Ovary (tissue), 9 donors: ENCODE measurements around the gene MLF2. TPM values are rescaled to one million over a fixed set of nuclear protein-coding genes. Genes with fewer than 3 reads are reported as not detected.

Source experiments
- DNase-seq, 5 donors: peaks; one replicate each; pipeline ENCODE4 v3.0.0-alpha.2; 2019 to 2020
- H3K27ac ChIP-seq, 2 donors: fragments of 200-600 bp; one replicate each; pipeline versions ENCODE4 v1.5.1 to v1.8.0; 2019 to 2022
- H3K27me3 ChIP-seq: fragments of 200-600 bp; one replicate; pipeline ENCODE4 v1.8.0; 2022
- H3K36me3 ChIP-seq: fragments of 200-600 bp; sonication (generic); one replicate; pipeline ENCODE4 v1.5.1; 2019
- H3K4me1 ChIP-seq: one replicate; pipeline ENCODE4 v1.8.1; 2013; ENCODE audit warnings: mild to moderate bottlenecking, moderate library complexity; ENCODE audit not compliant: insufficient read depth
- H3K4me3 ChIP-seq: fragments of 200-600 bp; sonication (generic); one replicate; pipeline ENCODE4 v1.5.1; 2017
- H3K9me3 ChIP-seq, 2 donors: fragments of 200-600 bp in 1 of 2; sonication (generic) in 1 of 2; one replicate each; pipeline versions ENCODE4 v1.5.1 to v1.8.1; 2013 to 2019; ENCODE audit warnings: mild to moderate bottlenecking in 1 of 2, moderate library complexity in 1 of 2
- EP300 ChIP-seq: sonication (generic); formaldehyde crosslinking; IDR thresholded peaks from one replicate; pipeline ENCODE4 v1.6.1; 2017; ENCODE audit warnings: antibody characterized with exemption
- POLR2A ChIP-seq: fragments of 450-650 bp; IDR thresholded peaks from one replicate; pipeline ENCODE4 v1.6.1; 2017; ENCODE audit warnings: antibody characterized with exemption, mild to moderate bottlenecking, moderate library complexity
- WGBS, 3 donors: extraction: QIAGEN DNeasy Blood & Tissue Kit in 1 of 3; methylation state at CpG; one replicate each; pipeline versions ENCODE4 v1.1.5 to v1.1.7; 2013 to 2017; 5-methylcytosine and 5-hydroxymethylcytosine counted together
- intact Hi-C, 4 donors: fragments of 100-400 bp; cut with DNase I; formaldehyde crosslinking; loops; one replicate each; pipeline versions ENCODE4 v1.11.0 to v1.15.1; 2022 to 2023
- polyA plus RNA-seq, 2 donors: library from polyadenylated mRNA; stranded (reverse); fragments of 200-250 nt in 1 of 2; fragments of 350-450 nt in 1 of 2; fragmentation: Illumina TruSeq in 1 of 2; extraction: RNeasy Lipid Tissue Mini Kit (QIAGEN cat#74804) in 1 of 2; gene quantifications; one replicate each; pipeline ENCODE4 v1.2.3, GENCODE V29; 2013 to 2014
- total RNA-seq, 7 donors: library from RNA; depleted of rRNA in 2 of 7; stranded (reverse); fragments of >200 nt in 2 of 7; fragmentation: NEBNext Ultra II Directional in 3 of 7; extraction: Animal tissue kit (Norgen Biotek cat#: 25700) in 3 of 7; gene quantifications; one replicate each; pipeline versions ENCODE4 v1.1.0 to v1.2.4, GENCODE V29; 2016 to 2023
- TF ChIP-seq, protein P1 (sequence below), 3 donors: fragments of 450-650 bp in 2 of 3; fragments of 200-600 bp in 1 of 3; IDR thresholded peaks; one replicate each; pipeline versions ENCODE4 v1.5.1 to v1.8.0; 2016 to 2022; ENCODE audit warnings: antibody characterized with exemption in 3 of 3, mild to moderate bottlenecking in 1 of 3
- donor health status: DM: no; HTN: no; CAD: no; lungs with moderate emphysema.
- donor health status: DM: no; HTN: no; CAD: no.
- donor health status: Bipolar disorder and iron deficiency.
- donor health status: DM: yes; HTN: yes; CAD: no.
- donor health status: DM: no; HTN: no; CAD: no.
- donor health status: DM: yes; HTN: yes; CAD: no.

The MLF2 gene
- total and polyA plus RNA-seq, 9 donors: 64.1 to 162 (median 140) TPM

DNA sequence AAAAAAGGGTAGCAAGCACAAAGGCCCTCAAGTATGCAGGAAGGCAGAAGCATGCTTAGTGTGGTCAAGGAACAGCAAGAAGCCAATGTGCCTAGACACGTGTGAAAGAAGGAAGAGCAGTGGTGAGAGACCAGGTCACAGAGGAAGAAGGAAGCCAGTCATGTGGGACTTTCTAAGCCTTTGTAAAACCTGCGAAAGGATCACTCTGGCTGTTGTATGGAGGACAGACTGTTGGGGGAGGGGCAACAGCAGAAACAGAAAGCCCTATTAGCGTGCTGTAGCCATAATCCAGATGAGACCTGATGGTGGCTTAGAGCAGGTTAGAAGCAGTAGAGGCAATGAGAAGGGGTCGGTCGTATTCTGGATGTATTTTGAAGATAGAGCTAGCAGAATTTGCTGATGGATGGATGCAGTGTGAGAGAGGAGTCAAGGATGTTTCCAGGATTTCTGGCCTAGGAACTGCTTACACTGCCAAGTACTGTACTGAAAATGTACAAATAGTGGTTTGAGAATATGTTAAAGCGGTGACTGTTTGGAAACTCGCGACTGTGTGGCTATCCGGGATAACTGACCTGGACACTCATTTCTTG, 5.7 kb upstream of the MLF2 start:
- WGBS, 3 donors: 60 to 74% (median 70%) methylated on average over 9 of the region's 9 CpGs
- intact Hi-C loops: no loop called here
- H3K27me3 ChIP-seq: no peaks in the 10 kb centered on the region
- TF ChIP-seq, protein P1, sequence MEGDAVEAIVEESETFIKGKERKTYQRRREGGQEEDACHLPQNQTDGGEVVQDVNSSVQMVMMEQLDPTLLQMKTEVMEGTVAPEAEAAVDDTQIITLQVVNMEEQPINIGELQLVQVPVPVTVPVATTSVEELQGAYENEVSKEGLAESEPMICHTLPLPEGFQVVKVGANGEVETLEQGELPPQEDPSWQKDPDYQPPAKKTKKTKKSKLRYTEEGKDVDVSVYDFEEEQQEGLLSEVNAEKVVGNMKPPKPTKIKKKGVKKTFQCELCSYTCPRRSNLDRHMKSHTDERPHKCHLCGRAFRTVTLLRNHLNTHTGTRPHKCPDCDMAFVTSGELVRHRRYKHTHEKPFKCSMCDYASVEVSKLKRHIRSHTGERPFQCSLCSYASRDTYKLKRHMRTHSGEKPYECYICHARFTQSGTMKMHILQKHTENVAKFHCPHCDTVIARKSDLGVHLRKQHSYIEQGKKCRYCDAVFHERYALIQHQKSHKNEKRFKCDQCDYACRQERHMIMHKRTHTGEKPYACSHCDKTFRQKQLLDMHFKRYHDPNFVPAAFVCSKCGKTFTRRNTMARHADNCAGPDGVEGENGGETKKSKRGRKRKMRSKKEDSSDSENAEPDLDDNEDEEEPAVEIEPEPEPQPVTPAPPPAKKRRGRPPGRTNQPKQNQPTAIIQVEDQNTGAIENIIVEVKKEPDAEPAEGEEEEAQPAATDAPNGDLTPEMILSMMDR (IDR thresholded peaks at IDR 0.05): no peak
- TF ChIP-seq POLR2A (no peak), EP300 (no peak)
- H3K4me1 ChIP-seq: peaks cover 5% of the 10 kb centered on the region
- H3K4me3 ChIP-seq: no peak overlapping the region
- no peaks in the 10 kb centered on the region for H3K36me3 ChIP-seq
- no peak for DNase-seq
- no peak overlapping the region for H3K27ac ChIP-seq
- H3K9me3 ChIP-seq: no peaks in the 10 kb centered on the region

DNA sequence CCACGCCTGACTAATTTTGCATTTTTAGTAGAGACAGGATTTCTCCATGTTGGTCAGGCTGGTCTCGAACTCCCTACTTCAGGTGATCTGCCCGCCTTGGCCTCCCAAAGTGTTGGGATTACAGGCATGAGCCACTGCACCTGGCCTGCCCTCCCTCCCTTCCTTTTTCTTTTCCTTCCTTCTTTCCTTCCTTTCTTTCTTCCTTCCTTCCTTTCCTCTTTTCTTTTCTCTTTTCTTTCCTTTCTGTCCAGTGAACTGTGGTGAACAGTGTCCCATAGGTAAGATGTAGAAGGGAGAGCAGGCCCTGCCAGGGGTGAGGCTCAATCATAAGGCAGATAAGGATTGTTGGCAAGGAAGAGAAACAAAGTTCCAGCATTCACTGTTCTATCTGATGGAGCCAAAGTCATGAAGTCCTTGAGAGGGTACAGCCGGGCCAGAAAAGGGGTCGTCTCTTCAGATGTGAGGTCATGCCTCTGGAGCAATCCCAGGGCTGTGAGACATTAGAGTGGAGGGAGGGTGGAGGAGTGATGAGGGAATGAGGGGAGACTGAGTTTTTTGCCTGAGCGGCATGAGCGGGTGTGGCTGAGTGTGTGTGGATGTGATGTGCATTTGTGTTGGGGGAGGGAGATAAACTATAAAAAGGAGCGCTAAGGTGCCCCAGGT, 4.2 kb upstream of the MLF2 start:
- TF ChIP-seq EP300: no peak
- TF ChIP-seq POLR2A: no peak
- TF ChIP-seq, protein P1 (IDR thresholded peaks at IDR 0.05): no peak
- Histone ChIP-seq H3K4me3 (no peak overlapping the region), H3K27ac (no peak overlapping the region), H3K27me3 (no peaks in the 10 kb centered on the region), H3K36me3 (no peaks in the 10 kb centered on the region), H3K4me1 (peaks cover 3% of the 10 kb centered on the region), H3K9me3 (no peaks in the 10 kb centered on the region)
- 73 to 83% (median 81%) methylated on average over 8 of the region's 8 CpGs for WGBS, 3 donors
- intact Hi-C loops: no loop called here
- DNase-seq: no peak

DNA sequence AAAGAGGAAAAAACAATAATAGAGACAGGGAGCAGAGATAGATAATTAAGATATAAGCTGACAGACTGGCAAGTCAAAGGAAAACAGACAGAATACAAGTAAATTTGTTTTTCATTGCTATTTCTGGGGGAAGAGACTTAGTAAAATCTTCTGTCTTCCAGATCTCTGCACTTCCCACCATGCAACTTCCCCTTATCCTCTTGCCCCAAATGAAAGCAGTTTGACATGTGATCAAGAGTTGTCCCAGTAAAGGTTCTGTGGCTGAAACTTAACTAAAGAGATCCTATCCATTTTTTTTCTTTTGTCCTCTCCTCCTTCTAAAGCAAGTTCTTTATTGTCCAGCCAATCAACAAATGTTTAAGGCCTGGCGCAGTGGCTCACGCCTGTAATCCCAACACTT, 1.5 kb upstream of the MLF2 start:
- DNase-seq: no peak
- 95 to 99% (median 96%) methylated on average over 2 of the region's 2 CpGs for WGBS, 3 donors
- Histone ChIP-seq H3K27me3 (no peaks in the 10 kb centered on the region), H3K36me3 (no peaks in the 10 kb centered on the region), H3K9me3 (no peaks in the 10 kb centered on the region), H3K4me1 (peaks cover 7% of the 10 kb centered on the region), H3K4me3 (no peak overlapping the region), H3K27ac (peak overlapping the region in 1 of 2 donors; percentile 100)
- TF ChIP-seq POLR2A (no peak), EP300 (no peak)
- TF ChIP-seq, protein P1 (IDR thresholded peaks at IDR 0.05): no peak
- intact Hi-C loops: loop anchor here in 2 of 4 donors (5.0 kb wide), 1 partner anchor 73 kb away; the partner anchor contains the start of gene P3H3 (in 2 of the 2)

DNA sequence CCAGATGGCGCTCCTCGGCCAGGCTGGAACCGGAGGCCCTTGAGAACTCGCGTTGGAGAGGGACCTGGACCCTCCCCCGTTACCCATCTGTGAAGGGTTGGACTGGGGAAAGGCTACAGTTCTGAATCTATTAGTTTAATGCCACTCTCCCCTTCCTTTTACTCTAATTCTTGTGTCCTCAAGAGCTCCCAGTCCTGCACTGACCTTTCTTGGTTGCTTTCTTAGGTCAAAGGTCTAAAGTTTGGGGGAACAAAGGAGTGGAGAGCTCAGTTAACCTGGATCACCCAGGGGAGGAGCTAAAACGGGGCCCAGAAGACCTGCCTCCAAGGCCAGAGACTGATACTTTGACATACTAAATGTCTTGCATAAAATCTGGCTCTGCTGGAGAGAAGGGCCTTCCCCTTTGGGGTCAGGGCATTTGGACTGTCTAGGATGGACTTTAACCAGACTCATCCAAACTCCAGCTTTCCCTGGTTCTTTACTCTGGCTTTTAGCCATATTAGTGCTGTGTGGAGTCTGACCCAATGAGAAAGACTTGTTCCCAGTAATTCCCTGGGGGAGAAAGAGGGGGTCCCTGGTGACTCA, 923 bp upstream of the MLF2 start:
- intact Hi-C loops: loop anchor here in 2 of 4 donors (1.0 to 5.0 kb wide), 3 partner anchors 13 to 73 kb away; partner anchors contain the start of genes P3H3 (in 2 of the 2) and PTMS (in 2 of the 2)
- WGBS, 3 donors: 0 to 1% (median 0%) methylated on average over 7 of the region's 7 CpGs
- H3K27ac ChIP-seq: peak overlapping the region; percentile 52 to 100
- DNase-seq: peak in 2 of 5 donors; percentile 49 to 60
- H3K4me3 ChIP-seq: no peak overlapping the region
- TF ChIP-seq, protein P1 (IDR thresholded peaks at IDR 0.05): peak in 1 of 3 donors; percentile 97
- TF ChIP-seq POLR2A: no peak
- no peaks in the 10 kb centered on the region for H3K36me3 ChIP-seq
- H3K4me1 ChIP-seq: peaks cover 7% of the 10 kb centered on the region
- no peaks in the 10 kb centered on the region for H3K27me3 ChIP-seq
- no peaks in the 10 kb centered on the region for H3K9me3 ChIP-seq
